ENCODE results near the gene TMEM182. TPM values are rescaled to one million over a fixed set of nuclear protein-coding genes. Genes with fewer than 3 reads are reported as not detected.

The TMEM182 gene
- total and polyA plus RNA-seq, 9 of the 15 experiments (the other 6 are each of a cell fraction or from before 2014, with no cell fraction given), result 5.2 to 11.4 (median 7.5) TPM

GRCh38 chr2:102736410-102737409 lies 25.1 kb upstream of the TMEM182 start (continued):
- TF ChIP-seq CHD7 (IDR thresholded peaks at IDR 0.05; ENCODE audit: low read depth, low read length), result no peak
- TF ChIP-seq ZNF780A (CRISPR knock-in tag; IDR thresholded peaks at IDR 0.05), result no peak
- no peak for TF ChIP-seq ETS1 (conservative IDR thresholded peaks at IDR 0.05; ENCODE audit: control insufficient read depth, low read depth, low read length)
- TF ChIP-seq RBM17 (IDR thresholded peaks at IDR 0.05; ENCODE audit: borderline replicate concordance, low read depth, low read length), result no peak
- TF ChIP-seq L3MBTL2 (IDR thresholded peaks at IDR 0.05), result peak; percentile 6
- TF ChIP-seq RBFOX2 (IDR thresholded peaks at IDR 0.05; ENCODE audit: low read depth, low read length), result peak; percentile 85
- no peak for TF ChIP-seq FIP1L1 (IDR thresholded peaks at IDR 0.05; ENCODE audit: low read depth, low read length, poor library complexity, severe bottlenecking)
- no peak for TF ChIP-seq ZNF253 (CRISPR knock-in tag; conservative IDR thresholded peaks at IDR 0.05)
- TF ChIP-seq ZNF644 (tag; IDR thresholded peaks at IDR 0.05; ENCODE audit: low read depth), result no peak
- TF ChIP-seq THAP12 (CRISPR knock-in tag; IDR thresholded peaks at IDR 0.05), result 0 out of 2 replicates have a peak, but pooled peaks have one; percentile 45
- peak; percentile 98 for TF ChIP-seq NRF1 (conservative IDR thresholded peaks at IDR 0.05 in 1 of 2, IDR thresholded peaks at IDR 0.05 in 1 of 2)

All from K562 (cell line).